LNCaP clone FGC (cell line): ENCODE results near the gene SFXN1.

Experiments used
- DNase-seq: peaks from one replicate; pipeline ENCODE4 v3.0.0-alpha.2; 2011; ENCODE audit warnings: low read depth
- H3K4me3 ChIP-seq: 2 replicates; pipeline ENCODE4 v1.5.1; 2011; ENCODE audit warnings: mild to moderate bottlenecking, low read depth, low read length, control low read depth
- TF ChIP-seq, protein P1 (sequence below): IDR thresholded peaks from 2 replicates; pipeline ENCODE4 v1.5.1; 2012; ENCODE audit warnings: mild to moderate bottlenecking; ENCODE audit not compliant: control insufficient read depth, insufficient read depth; ENCODE audit errors: extremely low read depth

The SFXN1 gene

DNA sequence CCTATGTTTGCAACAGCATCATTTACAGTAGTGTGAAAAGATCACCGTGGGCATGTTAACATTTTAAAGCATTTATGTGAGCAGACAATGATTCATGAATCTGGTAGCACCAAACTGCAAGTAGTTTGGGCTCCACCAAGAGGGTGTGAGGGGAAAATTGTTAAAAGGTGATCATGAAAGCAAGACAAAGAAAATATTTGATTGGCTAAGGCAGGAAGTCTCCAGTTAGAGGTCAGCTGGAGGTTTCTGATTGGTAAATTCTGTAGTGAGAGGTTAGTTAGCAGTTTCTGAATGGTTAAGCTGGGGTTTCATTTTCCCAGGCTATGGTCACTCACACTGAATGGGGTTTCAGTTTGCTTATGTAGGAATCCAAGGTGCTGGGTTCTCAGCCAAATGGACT is 20.9 kb upstream of the SFXN1 start:
- TF ChIP-seq, protein P1, sequence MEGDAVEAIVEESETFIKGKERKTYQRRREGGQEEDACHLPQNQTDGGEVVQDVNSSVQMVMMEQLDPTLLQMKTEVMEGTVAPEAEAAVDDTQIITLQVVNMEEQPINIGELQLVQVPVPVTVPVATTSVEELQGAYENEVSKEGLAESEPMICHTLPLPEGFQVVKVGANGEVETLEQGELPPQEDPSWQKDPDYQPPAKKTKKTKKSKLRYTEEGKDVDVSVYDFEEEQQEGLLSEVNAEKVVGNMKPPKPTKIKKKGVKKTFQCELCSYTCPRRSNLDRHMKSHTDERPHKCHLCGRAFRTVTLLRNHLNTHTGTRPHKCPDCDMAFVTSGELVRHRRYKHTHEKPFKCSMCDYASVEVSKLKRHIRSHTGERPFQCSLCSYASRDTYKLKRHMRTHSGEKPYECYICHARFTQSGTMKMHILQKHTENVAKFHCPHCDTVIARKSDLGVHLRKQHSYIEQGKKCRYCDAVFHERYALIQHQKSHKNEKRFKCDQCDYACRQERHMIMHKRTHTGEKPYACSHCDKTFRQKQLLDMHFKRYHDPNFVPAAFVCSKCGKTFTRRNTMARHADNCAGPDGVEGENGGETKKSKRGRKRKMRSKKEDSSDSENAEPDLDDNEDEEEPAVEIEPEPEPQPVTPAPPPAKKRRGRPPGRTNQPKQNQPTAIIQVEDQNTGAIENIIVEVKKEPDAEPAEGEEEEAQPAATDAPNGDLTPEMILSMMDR = no peak
- no peak for DNase-seq
- H3K4me3 ChIP-seq = no peak overlapping the region

DNA sequence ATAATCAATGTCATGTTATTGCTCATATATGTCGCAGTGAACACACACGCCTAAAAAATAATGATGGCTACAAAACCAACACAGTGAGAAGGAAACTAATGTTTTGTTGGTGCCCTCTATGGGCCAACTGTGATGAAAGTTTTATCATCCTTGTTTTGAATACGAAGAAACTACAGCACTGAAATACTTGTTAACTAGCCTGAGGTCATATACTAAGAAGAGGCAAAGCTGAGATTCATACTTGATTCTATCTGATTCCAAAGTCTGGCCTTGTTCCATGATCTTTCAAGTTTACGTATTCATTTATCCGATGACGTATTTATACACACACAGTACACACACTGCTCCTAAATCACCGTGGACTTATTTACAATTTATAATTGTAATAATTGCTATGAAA is 18.2 kb upstream of the SFXN1 start:
- TF ChIP-seq, protein P1 = peak; percentile 60
- H3K4me3 ChIP-seq = no peak overlapping the region
- DNase-seq = no peak

DNA sequence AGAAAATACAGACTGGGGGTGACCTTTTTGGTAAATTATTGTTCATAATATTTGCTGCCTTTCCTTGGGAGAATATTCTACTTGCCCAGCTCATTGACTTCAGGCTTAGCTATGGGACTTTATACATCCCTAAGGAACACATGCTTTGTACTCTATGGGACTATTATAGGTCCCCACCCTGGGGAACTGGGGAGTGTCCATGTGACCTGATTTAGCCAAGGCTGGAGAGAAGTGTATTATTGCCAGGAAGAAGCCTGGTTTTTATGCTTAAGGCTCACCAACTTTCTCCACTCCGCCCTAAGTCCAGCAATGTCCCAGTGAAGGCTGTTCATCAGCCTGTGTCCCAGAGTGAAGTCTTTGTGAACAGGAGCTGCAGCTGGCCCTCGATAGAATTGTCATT is 17.8 kb upstream of the SFXN1 start:
- no peak overlapping the region for H3K4me3 ChIP-seq
- DNase-seq = no peak
- TF ChIP-seq, protein P1 = no peak

DNA sequence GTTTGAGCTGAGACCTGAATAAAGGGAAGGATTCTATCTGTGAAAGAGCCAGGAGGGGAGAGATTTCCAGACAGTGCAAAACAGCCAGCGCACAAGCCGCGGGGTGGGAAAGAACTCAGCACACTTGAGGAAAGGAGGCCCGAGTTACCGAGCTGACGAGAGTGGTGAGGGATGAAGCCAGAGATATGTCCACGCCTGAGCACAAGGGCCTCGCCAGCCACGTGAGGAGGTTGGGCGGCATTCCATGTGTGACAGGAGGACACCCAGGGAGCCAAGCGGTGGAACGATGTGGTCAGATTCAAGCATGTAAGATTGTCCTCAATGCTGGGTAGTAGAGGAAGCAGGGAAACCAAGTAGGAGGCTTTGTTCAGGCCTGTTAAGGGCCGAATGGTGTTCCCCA is 17.0 kb upstream of the SFXN1 start:
- TF ChIP-seq, protein P1 = no peak
- H3K4me3 ChIP-seq = no peak overlapping the region

DNA sequence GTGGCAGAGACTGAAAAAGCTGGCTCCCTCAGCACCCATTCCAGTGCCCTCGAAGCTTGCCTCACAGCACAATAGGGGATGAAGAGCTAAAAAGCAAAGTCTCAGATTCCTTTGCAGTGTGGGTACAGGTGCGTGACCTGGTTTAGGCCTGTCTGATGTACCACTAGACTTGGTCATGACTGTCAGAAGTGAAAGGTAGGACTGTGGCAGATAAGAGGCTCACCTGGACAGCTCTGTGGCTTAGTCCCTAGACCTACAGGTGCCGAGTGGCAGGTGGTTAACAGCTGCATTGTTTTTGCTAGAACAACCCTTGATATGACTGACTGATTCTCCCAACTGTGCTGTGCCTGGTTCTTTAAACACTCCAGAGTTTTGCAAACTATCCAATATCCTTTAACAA is 14.7 kb upstream of the SFXN1 start:
- TF ChIP-seq, protein P1 = no peak
- H3K4me3 ChIP-seq = no peak overlapping the region
- DNase-seq = no peak

More for the DNA sequence above, 17.0 kb upstream of the SFXN1 start:
- no peak for DNase-seq

DNA sequence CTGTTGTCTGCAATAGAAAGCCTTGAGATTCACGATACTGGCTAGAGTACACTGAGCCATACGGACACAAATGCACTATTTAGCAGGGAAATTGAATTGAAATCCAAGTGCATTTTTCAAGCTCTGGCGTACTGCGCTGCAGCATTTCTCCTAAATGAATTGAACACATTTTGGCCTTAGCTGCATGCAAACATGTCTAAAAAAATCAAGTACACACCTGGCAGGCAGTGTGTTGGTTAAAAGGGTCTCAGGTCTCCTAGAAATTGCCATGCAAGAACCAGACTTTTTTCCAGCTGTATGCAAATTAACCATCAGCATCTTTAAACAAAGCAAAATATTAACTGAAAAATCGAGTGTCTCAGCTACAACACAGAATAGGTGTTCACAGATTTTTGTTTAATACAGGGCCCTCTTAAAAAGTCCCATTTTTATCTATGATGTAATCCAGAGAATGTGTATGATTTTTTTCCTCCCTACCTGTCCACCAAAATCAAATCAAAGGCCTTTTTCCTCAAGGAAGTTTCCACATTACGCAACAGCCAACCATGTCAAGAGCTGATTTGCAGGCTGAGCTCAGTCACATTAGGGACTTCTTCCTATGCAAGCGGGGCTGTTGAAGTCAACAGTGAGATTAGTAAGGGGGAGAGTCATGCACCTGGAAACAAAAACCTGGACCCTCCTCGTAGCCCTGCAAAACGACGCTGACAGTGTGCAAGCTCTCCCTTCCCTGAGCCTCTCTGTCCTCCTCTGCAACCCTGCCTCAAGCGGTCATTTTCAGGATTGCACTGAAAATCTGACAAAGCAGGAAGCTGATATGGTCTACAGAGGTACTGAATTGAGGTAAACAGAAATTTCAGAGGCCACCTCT is 14.1 kb upstream of the SFXN1 start:
- H3K4me3 ChIP-seq = no peak overlapping the region
- no peak for DNase-seq
- TF ChIP-seq, protein P1 = peak; percentile 74

DNA sequence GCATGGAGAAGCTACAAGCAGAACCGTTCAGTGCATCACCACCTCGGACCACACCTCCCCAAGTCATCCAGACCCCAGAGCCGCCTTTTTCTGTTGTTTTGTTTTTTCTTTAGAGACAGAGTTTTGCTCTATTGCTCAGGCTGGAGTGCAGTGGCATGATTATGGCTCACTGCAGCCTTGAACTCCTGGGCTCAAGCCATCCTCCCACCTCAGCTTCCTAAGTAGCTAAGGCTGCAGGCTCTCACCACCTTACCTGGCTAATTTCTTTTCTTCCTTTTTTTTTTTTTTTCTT is 13.5 kb upstream of the SFXN1 start:
- TF ChIP-seq, protein P1 = no peak
- H3K4me3 ChIP-seq = no peak overlapping the region
- no peak for DNase-seq
